Activated gamma-delta T cell (primary cell): Measurements from ENCODE around the gene FBXW2.
"Not testable (repeated sequence)": the region's sequence is repeated elsewhere in the genome, so short reads cannot be mapped to it uniquely, and the experiment has no call there.

Experiments
- DNase-seq: peaks from one replicate; lab custom pipeline; 2025; lab: John Stamatoyannopoulos, UW
- total RNA-seq, 2 donors: gene quantifications; one replicate each; lab custom pipeline; 2026; lab: John Stamatoyannopoulos, UW

Gene FBXW2
- total RNA-seq: 153 to 168 reads per million in 2 donors

GRCh38 chr9:120792898-120793765 lies at the start of gene FBXW2:
Gene FBXW2 (minus strand): TSS chr9:120793416. CDS start chr9:120788258, 5,158 bp downstream.
- DNase-seq: peak; percentile 79

- DNase-seq: no peak
These were observed 48.9 kb upstream of the FBXW2 start for GRCh38 chr9:120841930-120842684.

GRCh38 chr9:120839146-120839545 lies 45.9 kb upstream of the FBXW2 start:
- no peak for DNase-seq

- DNase-seq: no peak
These were observed 44.7 kb upstream of the FBXW2 start for GRCh38 chr9:120837921-120838320.

- DNase-seq: no peak
These were observed 40.1 kb upstream of the FBXW2 start for GRCh38 chr9:120833325-120833724.

GRCh38 chr9:120832807-120833206 lies 39.6 kb upstream of the FBXW2 start:
- DNase-seq: no peak

GRCh38 chr9:120830865-120831264 lies 37.6 kb upstream of the FBXW2 start:
- DNase-seq: no peak

GRCh38 chr9:120830151-120830550 lies 36.9 kb upstream of the FBXW2 start:
- DNase-seq: no peak

- no peak for DNase-seq
These were observed 36.4 kb upstream of the FBXW2 start for GRCh38 chr9:120829650-120830049.

- DNase-seq: no peak
These were observed 26.9 kb upstream of the FBXW2 start for GRCh38 chr9:120820095-120820494.

GRCh38 chr9:120818595-120818994 lies 25.4 kb upstream of the FBXW2 start:
- DNase-seq: no peak

- DNase-seq: no peak
These were observed 21.9 kb upstream of the FBXW2 start for GRCh38 chr9:120815075-120815474.

- DNase-seq: no peak
These were observed 15.7 kb upstream of the FBXW2 start for GRCh38 chr9:120808931-120809330.

GRCh38 chr9:120807607-120808379 lies 14.6 kb upstream of the FBXW2 start:
- DNase-seq: no peak

GRCh38 chr9:120804784-120805363 lies 11.7 kb upstream of the FBXW2 start:
- not testable (repeated sequence) for DNase-seq

- no peak for DNase-seq
These were observed 8.2 kb upstream of the FBXW2 start for GRCh38 chr9:120801441-120801840.

GRCh38 chr9:120791161-120791560 lies 2.1 kb downstream of the FBXW2 start:
- no peak for DNase-seq

- DNase-seq: no peak
These were observed 5.3 kb downstream of the FBXW2 start for GRCh38 chr9:120787933-120788332.

GRCh38 chr9:120783602-120784047 lies 9.6 kb downstream of the FBXW2 start:
- no peak for DNase-seq

GRCh38 chr9:120781236-120781635 lies 12.0 kb downstream of the FBXW2 start:
- no peak for DNase-seq

GRCh38 chr9:120780367-120780766 lies 12.8 kb downstream of the FBXW2 start:
- DNase-seq: no peak

- no peak for DNase-seq
These were observed 14.0 kb downstream of the FBXW2 start for GRCh38 chr9:120779227-120779626.
